ENCODE data around the gene SPI1.

The SPI1 gene

DNA sequence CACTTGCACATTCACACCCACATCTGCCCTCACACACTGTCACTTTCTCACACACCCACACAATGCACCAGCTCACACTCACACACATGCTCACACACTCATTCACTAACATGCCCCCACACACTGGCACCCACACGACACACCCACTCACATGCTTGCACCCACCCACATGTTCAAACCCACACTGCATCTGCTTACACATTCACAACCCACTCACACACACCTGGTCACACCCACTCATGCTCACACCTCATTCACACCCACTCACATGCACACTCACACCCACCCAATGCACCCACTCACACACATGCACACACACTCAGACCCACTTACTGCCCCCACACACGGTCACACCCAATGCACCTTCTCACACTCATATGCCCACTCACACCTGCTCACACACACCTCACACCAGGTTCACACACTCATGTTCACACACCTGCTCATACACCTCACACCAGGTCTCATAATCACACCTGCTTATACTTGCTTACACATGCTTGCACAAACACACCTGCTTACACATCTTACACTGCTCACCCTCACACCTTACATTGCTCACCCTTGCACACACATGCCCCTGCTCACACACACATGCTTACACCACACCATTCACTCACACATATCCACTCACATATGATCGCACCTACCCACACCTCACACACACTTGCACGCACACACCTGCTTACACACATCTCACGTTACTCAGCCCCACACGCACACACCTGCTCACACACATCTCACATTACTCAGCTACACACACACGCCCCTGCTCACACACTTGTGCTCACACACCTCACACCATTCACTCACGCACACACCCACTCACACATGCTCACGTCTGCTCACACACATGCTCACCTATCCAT, 22.0 kb downstream of the SPI1 start:
- no peak for DNase-seq

DNA sequence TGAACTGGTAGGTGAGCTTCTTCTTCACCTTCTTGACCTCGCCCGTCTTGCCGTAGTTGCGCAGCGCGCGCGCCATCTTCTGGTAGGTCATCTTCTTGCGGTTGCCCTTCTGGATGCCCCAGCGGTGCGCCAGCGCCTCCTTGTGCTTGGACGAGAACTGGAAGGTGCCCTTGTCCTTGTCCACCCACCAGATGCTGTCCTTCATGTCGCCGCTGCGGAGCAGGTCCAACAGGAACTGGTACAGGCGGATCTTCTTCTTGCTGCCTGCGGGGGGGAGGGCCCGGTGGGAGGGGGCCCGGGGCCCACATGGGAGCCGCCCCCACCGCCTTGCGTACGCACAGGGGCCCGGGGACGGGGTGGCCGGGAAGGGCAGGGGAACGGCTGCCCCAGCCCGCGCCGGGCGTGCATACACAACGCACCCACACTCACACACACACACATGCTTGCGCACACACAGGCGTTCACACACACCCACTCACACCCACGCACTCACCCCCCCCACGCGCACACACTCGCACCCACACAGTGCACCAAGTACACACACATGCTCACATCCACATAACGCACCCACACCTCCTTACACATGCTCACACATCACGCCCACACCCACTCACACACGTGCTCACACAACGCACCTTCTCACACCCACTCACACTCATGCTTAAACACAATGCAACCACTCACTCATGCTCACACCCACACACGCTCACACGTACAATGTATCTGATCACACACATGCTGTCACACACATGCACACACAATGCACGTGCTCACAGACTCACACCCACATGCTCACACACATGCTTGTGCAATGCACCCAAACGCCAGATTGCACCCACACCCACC, 22.8 kb downstream of the SPI1 start:
- DNase-seq, result no peak

DNA sequence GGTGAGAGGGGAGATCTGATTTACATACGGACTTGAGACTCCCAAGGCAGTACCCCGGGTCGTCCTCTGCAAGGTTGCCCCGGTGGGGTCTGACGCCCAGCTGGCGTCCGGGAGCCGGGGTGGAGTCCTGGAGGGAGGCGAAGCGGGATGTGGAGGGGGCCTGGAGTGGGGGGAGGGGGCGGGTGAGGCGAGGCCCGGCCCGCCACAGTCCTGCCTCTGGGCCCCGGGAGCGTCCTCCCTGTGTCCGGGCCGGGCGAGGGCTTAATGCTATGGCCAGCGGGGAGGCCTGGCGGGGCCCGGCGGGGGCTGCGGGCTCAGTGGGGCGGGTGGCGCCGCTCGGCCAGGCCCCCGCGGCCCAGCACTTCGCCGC, 23.4 kb downstream of the SPI1 start:
- no peak for DNase-seq

DNA sequence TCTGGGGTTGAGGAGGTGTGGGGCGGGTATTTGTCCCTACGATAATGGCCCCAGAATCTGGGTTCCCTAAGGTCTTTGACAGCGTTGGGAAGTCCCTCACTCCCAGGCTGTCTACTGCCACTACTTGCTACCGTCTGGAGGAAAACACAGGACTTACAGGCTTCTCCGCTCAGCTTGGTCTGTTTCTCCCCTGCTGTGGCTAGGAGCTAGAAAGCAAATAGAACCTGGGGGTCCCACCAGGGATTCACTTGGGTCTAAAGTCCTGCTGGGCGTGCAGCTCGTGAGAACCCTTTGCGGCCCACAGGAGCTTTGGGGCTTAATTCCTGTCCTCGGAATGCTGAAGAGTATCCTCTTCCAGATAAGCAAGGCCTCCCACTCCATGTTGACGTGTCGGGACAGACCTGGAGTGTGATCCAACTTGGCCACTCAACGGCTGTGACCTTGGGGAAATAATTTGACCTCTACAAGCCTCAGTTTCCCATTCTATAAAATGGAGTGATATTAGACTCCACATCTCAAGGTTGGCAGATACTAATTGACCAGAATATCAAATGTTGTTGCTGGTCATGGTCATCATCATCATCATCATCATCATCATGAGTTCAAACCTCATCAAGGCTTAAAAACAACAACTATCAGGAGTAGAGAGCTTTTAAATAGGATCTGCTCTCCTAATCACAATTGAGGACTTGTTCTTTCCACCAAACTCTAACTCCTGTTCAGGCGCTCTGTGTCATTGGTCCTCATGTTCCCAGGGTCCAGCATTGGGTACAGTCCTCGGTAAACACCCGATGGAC, 24.2 kb downstream of the SPI1 start:
- no peak for DNase-seq

DNA sequence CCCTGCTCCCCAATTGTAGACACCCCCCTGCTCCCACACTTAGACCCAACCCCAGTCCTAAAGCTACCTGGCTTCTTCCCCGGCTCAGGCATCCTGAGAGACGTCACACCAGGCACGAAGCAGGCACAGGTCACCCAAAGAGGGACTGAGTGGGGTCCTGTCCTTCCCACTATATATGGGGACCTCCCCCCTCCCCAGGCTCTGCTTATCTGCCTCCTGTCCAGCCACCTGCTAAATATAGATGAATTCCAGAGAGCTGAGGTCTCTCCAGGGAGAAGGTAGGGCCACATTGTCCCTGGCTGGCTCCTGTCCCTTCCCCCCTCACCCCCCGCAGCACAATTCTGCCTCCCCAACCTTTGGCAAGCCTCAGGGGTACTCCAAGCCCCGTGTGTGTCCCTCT, 25.8 kb downstream of the SPI1 start, which contains the start of gene MYBPC3:
MYBPC3 (minus strand) TSS at position 147 of the 400 bp plus-strand sequence; CDS start at position 92, 55 bp downstream.
- no peak for DNase-seq

DNA sequence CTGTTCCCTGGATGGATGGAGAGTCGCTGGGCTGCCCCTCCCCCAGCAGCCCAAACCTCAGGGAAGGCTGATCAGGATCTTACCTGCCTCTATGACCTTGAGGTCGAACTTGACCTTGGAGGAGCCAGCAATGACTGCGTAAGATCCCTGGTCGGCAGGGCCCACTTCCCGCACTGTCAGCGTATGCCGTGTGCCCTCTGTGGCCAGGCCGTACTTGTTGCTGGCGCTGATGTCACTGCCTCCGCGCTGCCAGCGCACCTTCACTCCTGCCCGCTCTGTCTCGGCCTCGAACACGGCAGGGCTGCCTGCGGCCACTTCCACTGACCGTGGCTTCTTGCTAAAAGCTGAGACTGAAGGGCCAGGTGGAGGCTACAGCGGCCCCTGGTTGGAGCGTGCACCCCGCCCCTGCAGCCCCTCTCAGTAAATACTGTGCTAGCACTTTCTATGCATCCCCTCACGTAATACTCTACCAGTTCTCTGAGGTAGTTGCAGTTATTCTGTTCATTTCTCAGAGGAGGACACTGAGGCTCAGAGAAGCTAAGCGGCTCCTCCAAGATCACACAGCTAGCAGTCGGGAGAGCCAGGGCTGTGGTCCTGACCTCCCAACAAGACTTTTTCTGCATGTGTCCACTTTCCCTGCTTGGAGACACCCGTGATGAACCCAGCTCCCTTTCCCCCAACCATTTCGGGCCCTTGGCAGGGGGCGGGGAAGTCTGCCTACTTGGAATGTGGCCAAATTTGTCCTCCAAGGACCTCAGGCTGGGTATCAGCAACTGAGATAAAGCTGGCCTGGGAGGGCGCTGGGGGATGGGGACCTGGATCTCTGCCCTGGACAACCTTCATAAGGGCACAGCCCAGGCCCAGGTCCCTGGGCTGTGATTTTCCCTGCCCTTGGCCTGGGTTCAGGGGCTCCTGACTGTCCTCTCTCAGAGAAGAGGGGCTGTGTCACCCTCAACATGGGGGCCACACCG, 26.9 kb downstream of the SPI1 start:
- DNase-seq, result no peak

DNA sequence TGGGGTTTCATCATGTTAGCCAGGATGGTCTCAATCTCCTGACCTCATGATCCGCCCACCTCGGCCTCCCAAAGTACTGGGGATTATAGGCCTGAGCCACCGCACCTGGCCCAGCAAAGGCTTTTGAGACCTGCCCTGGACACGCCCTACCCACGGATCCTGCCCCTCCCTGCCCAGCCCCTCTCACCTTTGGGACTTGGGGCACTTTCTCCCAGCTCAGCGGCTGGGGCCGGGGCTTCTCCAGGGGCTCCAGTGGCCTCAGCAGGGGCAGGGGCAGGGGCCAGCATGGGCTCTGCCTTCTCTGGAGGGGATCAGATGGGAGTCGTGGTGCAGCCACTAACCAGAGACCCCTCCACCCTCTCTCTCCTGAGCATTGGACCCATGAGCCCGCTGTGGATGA, 28.0 kb downstream of the SPI1 start:
- DNase-seq, result no peak

DNA sequence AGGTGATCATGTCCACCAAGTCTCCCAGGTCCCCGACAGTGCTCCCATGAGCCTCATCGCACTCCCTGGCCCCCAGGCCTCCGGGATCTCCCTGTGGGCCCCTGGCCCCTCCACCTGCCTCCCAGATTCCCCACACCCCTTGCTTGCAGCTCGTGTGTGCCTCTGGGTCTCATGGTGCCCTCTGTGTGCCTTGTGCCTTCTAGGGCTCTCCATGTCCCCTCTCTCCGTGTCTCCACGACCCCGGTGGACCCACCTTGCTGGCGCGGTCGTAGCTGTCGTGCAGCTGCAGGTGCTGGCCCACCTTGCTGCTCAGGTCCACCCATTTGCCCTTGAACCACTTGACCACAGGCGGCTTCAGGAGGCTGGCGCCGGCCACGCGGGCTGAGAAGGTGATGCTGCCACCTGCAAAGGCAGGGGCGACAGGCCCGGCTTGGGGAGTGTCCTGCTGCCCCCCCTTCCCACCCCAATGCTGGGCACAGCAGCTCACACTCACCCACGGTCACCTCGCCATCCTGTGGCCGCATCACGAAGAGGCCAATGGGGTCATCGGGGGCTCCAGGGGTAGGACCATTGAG, 28.7 kb downstream of the SPI1 start:
- DNase-seq, result no peak

DNA sequence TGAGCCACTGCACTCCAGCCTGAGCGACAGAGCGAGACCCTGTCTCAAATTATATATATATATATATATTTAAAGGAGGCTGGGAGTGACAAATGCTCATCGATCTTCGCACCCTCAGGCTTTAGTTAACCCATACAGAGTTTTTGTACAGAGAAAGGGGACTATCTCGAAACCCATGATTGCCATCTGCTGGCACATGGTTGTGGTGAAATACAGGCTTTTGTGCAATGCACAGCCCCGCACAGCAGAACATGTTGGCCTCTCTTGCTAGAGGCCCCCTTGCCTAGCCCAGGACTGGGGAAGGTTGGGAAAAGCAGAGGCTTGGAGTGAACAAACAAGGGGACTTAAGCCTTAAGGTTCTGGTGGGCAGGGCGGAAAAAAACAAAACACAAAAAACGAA, 29.5 kb downstream of the SPI1 start:
- no peak for DNase-seq

DNA sequence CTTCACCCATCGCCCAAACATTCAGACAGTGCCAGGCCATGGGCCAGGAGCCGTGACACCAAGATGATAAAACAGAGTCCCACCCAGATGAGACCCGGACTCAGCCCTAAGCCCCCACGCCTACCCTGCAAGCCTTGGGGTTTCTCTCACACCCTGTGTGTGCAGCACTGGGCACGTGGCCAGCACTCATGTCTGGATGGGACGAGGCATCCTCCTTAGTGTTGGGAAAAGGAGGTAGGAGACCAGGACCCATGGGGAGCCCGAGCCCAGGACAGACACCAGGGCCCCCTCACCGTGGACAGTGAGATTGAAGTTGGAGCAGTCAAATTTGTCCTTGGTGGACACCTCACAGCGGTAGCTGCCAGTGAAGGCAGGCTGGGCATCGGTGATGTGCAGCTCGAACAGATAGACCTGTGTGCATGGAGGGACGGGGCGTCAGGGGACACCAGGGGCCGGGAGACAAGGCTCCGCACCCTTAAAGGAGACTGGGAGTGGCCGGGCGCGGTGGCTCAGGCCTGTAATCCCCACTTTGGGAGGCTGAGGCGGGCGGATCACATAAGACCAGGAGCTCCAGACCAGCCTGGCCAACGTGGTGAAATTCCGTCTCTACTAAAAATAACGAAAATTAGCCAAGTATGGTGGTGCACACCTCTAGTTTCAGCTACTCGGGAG, 30.1 kb downstream of the SPI1 start:
- DNase-seq, result no peak

DNA sequence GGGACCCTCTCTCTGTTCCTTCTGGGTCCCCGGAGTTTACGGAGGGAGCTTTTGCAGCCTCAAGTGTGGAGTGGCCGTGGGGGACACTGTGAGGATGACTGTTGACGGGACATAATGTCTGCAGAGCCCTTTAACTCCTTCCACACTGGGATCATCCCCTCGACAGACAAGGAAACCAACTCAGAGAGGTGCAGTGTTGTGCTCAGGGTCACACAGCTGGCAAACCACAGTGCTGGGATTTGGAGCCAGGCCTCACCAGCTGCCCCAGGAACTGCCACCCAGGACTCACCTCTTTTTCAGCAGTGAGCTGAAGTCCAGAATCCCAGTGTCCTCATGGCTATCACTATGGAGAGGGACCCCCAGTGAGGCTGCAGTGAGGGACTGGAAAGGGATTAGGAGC, 31.2 kb downstream of the SPI1 start:
- no peak for DNase-seq

DNA sequence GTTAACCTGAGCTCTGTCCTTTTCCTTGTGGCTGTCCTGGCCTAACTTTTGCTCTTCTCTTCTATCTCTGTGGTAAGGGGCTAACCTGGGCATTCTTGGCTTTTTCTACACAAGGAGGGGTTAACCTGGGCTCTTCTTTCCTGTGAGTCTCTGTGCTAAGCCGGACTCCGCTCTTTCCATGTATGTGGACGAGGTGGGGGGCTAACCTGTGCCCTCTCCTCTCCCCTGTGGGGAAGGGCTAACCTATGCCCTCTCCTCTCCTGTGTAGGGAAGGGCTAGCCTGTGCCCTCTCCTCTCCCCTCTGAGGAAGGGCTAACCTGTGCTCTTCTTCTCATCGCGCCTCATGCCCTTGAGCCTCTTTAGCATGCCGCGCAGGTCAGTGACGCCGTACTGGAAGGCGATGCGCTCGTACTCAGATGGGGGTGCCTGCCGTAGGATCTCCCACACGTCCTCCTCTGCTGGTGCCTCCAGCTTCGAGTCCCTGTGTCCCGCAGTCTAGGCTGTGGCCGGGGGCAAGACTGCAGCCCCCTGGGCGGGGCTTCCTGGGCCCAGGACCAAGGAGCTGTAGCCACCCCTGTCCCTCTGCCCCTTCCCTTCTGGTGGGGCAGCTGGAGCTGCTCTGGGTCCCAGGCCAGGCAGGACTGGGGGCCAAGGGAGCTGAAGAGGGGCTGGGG, 32.3 kb downstream of the SPI1 start:
- DNase-seq, result no peak

DNA sequence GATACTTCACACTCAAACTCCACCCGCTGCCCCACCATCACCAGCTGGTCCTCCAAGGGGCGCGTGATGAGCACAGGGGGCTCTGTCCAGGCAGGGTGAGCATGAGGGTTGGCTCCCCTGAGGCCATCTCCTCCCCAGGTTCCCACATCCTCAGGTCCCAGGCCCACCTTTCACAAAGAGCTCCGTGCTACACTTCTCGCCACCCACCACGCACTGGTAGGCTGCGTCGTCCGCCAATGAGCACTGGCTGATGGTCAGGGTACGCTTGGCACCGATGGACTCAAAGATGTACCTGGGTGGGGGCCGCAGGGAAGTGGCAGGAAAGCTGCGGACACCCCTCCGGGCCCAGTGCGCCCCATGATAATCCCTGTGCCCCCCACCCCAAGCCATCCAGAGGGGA, 35.5 kb downstream of the SPI1 start:
- no peak for DNase-seq

DNA sequence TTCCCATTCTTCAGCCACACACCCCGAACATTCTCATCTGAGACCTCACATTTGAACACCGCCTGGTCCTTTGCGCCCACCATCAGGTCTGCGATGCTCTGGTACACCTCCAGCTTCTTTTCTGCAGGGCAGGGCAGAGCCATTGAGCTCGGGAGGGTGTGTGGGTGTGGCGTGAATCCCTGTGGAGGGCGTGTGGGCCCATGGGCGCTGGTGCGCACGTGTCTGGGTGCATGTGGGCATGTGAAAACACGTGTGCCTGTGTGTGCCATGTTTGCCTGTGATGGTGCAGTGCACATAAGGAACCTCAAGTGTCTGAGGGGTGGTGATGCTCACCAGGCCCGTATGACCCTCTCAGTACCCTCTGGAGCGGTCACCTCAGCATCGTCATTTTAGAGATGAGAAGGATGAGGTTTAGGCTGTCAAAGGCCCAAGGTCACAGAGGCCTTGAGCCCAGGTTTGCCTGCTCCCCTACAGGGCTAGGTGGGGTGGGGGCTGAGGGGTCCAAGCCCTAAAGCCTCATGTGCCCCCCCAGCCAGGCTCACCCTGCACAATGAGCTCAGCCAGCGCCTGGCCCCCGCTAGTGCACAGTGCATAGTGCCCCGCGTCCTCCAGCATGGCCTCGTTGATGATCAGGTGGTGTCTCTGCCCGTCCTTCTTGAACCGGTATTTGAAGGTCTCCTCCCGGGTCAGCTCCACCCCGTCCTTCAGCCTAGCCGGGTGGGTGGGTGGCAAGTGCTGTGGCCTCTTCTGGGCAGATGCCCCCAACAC, 36.1 kb downstream of the SPI1 start:
- DNase-seq, result no peak

DNA sequence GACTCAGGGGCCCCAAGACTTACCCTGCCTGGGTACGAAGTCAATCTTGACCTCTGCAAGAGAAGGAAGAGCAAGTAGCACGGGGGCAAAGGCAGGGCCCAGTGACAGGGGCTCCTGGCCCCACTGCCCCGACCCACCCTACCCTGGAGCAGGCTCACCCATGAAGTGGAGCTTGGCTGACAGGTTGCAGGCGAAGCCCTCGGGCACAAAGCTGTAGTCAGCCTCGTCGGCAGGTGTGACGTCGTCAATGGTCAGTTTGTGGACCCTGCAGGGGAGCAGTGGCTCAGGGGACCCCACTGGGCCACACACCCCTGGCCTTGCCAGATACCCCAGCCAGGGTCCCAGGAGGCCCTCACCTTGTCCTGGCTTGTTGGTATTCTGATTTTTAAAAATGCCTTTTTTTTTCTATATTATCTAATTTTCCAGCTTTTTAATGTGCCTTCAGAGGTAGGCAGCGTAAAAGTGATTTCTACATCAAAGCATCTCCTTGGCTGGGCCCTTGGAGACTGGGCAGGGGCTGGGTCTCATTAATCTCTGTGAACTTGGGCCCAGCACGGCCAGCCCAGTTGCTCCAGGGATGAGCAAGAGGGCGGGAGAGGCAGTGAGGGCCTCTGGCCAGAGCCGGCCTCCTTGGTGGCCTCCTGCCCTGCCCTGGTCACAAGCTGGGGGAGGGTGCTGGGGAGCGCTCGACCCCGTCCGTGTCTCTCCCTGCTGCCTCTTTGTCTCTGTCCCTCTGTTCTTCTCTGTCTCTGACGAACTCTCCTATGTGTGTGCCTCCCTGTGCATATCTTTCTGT, 37.2 kb downstream of the SPI1 start:
- DNase-seq, result no peak

DNA sequence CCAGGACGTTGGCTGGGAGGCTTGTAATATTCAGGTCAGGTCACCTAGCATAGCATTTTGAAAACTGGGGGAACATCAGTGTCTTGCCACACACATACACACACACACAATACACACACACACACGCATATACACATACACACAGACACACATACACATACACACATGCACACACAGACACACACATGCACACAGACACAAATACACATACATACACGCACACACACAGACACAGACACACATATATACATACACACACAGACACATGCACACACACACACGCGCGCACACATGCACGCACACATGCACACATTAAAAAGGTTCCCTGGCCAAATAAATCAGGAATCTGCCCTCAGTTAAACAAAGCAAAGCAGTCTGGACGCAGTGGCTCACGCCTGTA, 38.3 kb downstream of the SPI1 start:
- DNase-seq, result no peak

DNA sequence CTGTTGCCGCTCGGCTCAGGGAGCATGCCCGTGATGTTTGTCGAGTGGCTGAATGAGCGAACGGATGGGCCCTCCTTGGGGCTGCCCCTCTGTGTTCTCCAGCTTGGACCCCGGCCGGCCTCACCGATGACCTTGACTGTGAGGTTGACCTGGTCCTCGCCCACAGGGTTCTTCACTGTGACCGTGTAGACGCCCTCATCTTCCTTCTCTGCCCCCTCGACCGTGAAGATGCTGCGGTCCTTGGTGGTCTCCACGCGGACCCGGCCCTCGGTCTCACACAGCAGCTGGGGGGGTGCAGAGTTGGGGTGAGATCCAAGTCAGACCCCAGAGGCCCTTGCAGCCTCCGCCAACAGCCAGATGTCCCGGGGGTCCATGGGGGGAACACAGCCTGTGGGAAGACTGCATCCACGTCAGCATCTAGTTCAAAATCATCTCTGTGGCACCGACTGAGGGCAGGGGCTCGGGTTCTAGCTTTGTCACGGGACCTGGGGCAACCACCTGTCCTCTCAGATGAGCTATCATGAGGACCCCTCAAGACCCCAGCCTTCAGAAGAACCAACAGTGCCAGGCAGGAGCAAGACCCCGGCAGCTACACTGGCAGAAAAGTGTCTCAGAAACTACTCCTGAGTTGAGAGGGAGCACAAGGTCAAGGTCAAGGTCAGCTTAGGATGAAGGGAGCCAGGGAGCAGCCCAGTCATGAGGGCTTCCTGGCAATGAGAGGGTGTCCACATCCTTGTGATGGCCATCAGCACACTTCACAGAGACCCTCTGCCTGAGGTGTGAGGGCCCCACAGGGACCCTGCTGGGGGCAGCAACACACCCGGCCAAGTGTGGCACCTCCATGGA, 39.7 kb downstream of the SPI1 start:
- no peak for DNase-seq
